Suppressor macrophage treated with lipopolysaccharide for 4 hours (primary cell): ENCODE measurements around the gene ARL14EPL.
"Not testable (repeated sequence)": the region's sequence is repeated elsewhere in the genome, so short reads cannot be mapped to it uniquely, and the experiment has no call there.

ENCODE experiments used
- DNase-seq: peaks from one replicate; pipeline ENCODE4 v3.0.0-alpha.2; 2020

ARL14EPL gene

DNA sequence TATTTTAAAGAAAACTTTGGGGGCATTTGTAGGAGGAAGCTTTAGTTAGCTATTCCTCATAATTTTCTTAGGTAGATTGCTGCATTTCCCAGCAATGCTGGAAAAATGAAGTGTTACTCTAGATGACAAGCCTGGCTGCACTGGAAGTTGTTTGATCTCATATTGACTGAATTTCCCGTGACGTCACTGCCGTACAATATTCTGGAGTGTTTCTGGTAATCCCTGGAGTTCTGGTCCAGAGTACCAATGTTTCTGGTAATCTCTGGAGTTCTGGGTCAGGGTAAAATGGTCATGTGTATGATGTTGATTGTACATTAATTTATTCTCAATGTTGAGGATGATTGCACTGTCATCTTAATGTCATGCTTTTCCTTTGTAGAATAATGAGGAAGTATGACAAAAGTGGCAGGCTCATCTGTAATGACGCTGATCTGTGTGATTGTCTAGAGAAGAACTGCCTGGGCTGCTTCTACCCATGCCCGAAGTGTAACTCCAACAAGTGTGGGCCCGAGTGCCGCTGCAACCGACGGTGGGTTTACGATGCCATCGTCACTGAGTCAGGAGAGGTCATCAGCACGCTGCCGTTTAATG is 26.2 kb downstream of the ARL14EPL start:
- peak; percentile 23 for DNase-seq

- DNase-seq, result no peak
Observed at GRCh38 chr5:116062352-116062751, 30.1 kb downstream of the ARL14EPL start.

GRCh38 chr5:116063950-116064349 is 31.7 kb downstream of the ARL14EPL start:
- no peak for DNase-seq

- DNase-seq, result peak; percentile 72
Observed at GRCh38 chr5:116068028-116068632, 35.9 kb downstream of the ARL14EPL start.

- DNase-seq, result no peak
Observed at GRCh38 chr5:116071211-116071610, 38.9 kb downstream of the ARL14EPL start.

DNA sequence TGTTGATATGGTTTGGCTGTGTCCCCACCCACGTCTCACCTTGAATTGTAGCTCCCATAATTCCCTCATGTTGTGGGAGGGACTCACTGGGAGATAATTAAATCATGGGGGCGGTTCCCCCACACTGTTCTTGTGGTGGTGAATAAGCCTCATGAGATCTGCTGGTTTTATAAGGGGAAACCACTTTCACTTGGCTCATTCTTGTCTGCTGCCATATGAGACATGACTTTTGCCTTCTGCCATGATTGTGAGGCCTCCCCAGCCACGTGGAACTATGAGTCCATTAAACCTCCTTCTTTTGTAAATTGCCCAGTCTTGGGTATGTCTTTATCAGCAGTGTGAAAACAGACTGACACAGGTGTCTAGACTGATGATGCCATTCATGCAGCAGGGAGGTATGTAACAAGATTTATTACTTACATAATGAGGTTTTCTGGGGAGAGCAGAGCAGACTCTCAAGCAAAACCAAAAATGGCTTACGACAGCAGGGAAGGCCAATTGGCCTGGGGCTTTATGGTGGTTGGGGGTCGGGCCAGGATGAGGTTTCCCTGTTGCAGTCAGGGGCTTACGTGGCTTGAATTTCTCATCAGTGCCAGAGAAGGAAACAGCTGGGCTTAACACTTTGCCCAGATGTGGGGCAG is 43.0 kb downstream of the ARL14EPL start:
- peak; percentile 20 for DNase-seq

DNA sequence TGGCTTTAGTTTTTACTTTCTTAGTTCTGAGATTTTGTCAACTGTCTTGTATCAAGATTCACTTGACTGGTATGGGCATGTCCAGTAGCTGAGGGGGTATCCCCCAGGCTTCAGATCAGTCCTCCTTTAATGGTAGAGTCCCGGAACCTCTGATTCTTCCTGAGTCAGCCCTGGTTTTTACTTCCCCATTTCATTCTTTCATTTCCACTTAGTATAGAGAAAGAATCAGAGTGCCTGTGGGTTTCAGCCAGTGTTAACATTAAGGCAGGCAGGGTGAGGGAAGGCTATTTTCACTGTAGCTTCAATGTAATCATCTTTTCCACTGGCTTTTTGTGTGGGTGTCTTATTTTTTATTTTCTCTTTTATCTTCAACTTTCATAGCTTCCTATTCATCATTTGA is 44.2 kb downstream of the ARL14EPL start:
- peak; percentile 88 for DNase-seq

GRCh38 chr5:116078199-116078598 is 45.9 kb downstream of the ARL14EPL start:
- DNase-seq, result no peak

GRCh38 chr5:116084287-116084691 is 52.0 kb downstream of the ARL14EPL start:
- no peak for DNase-seq

GRCh38 chr5:116084871-116085715 is 52.8 kb downstream of the ARL14EPL start, which contains the start of gene COMMD10:
Gene COMMD10 (plus strand): TSS chr5:116085025.
- DNase-seq, result peak; percentile 81

DNA sequence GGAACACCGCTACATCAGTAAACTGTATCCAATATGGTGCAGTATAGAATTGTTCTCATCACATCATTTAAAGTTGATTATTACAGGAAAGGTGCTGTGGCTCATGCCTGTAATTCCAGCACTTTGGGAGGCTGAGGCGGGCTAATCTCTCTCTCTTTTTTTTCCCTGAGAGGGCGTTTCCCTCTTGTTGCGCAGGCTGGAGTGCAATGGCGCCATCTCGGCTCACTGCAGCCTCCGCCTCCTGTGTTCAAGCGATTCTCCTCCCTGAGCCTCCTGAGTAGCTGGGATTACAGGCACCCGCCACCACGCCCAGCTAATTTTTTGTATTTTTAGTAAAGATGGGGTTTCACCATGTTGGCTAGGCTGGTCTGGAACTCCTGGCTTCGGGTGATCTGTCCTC is 54.0 kb downstream of the ARL14EPL start:
- DNase-seq, result not testable (repeated sequence)

- no peak for DNase-seq
Observed at GRCh38 chr5:116088062-116088461, 55.8 kb downstream of the ARL14EPL start.

DNA sequence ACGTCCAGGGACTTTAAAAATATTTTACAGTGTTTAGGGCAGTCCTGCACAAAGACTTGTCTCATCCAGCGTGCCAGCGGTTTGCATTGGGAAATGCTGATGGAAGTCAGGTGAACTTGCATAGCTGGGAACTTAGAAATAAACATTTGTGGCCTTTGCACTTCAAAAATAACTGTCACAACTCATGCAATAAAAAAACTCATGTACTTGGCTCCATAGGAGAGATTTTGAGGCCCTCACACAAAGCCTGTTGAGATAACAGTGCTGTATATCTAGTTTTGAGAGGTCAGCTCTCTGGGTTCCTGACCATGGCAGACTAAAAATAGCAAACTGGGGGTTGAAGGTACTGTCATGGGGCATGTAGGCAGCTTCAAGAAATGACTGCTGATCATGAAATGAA is 58.0 kb downstream of the ARL14EPL start:
- no peak for DNase-seq

DNA sequence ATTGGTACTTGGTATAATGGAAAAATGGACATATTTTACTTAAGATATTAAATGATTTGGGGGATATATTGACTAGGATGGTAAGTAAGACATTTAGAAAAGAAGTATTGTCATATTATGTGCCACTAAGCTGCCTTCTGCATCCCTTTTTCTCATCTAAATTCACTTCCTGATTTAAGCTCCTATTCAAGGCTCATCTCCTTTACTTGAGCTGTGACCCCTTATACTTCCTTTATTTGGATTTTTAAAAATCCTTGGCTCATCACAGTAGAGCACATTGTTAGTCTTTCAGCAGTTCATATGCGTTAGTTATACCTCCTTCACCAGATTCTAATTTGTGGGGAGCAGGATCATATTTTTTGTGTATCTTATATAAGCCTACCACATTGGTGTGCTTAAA is 59.1 kb downstream of the ARL14EPL start:
- peak; percentile 21 for DNase-seq

DNA sequence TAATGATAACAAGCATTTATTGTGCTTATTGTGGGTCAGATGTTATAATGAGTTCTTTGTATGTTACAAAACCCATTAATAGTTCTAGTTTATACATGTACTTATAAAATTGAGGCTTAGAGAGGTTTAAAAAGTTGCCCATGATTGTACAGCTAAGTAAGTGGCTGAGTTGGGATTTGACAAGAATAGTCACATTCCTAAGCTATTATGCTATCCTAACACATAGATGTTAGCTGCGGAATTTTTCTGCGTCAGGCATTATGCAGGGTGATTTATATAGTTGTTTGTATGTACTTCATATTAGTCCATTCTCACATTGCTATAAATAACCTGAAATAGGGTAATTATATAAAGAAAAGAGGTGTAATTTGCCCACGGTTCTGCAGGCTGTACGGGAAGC is 65.0 kb downstream of the ARL14EPL start:
- no peak for DNase-seq

GRCh38 chr5:116098998-116099397 is 66.7 kb downstream of the ARL14EPL start:
- no peak for DNase-seq

DNA sequence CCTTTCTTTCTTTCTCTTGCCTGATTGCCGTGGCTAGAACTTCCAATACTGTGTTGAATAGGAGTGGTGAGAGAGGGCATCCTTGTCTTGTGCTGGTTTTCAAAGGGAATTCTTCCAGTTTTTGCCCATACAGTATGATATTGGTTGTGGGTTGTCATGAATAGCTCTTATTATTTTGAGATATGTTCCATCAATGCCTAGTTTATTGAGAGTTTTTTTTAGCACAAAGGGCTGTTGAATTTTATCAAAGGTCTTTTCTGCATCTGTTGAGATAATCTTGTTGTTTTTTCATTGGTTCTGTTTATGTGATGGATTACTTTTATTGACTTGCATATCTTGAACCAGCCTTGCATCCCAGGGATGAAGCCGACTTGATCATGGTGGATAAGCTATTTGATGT is 72.7 kb downstream of the ARL14EPL start:
- not testable (repeated sequence) for DNase-seq
